Astrocyte (in vitro differentiated cells and primary cell): ENCODE data around the gene OR5B21. TPM values are rescaled to one million over a fixed set of nuclear protein-coding genes. Genes with fewer than 3 reads are reported as not detected.

ENCODE experiments used
- DNase-seq: peaks from one replicate; pipeline ENCODE4 v3.0.0-alpha.2; 2010; ENCODE audit warnings: low read depth
- FAIRE-seq: peaks from 2 replicates; lab custom pipeline; 2011; peaks lifted over from hg19 to GRCh38; lab: Jason Lieb, UNC
- H2AFZ ChIP-seq: 2 replicates; pipeline ENCODE4 v1.6.0; 2012; ENCODE audit warnings: low read depth, low read length, inconsistent platforms
- H3K27ac ChIP-seq: 2 replicates; pipeline ENCODE4 v1.5.1; 2011; ENCODE audit warnings: low read depth, low read length, inconsistent platforms
- H3K27me3 ChIP-seq: 2 replicates; pipeline ENCODE4 v1.6.0; 2011; ENCODE audit warnings: low read length, inconsistent platforms; ENCODE audit not compliant: insufficient read depth
- H3K36me3 ChIP-seq: 2 replicates; pipeline ENCODE4 v1.5.1; 2011; ENCODE audit warnings: low read length, inconsistent platforms; ENCODE audit not compliant: insufficient read depth
- H3K4me1 ChIP-seq: 2 replicates; pipeline ENCODE4 v1.5.1; 2011; ENCODE audit warnings: low read length, inconsistent platforms; ENCODE audit not compliant: insufficient read depth
- H3K4me2 ChIP-seq: 2 replicates; pipeline ENCODE4 v1.6.0; 2012; ENCODE audit warnings: low read length, inconsistent platforms
- H3K4me3 ChIP-seq: 2 replicates; pipeline ENCODE4 v1.5.1; 2011; ENCODE audit warnings: low read depth, mild to moderate bottlenecking, low read length, inconsistent platforms; ENCODE audit not compliant: insufficient read depth
- H3K79me2 ChIP-seq: 2 replicates; pipeline ENCODE4 v1.6.0; 2012; ENCODE audit warnings: mild to moderate bottlenecking, low read length, inconsistent platforms; ENCODE audit not compliant: insufficient read depth
- H3K9ac ChIP-seq: 2 replicates; pipeline ENCODE4 v1.6.0; 2012; ENCODE audit warnings: mild to moderate bottlenecking, low read length, inconsistent platforms
- H3K9me3 ChIP-seq: 2 replicates; pipeline ENCODE4 v1.5.1; 2012; ENCODE audit warnings: low read depth, mild to moderate bottlenecking, low read length, inconsistent platforms; ENCODE audit not compliant: insufficient read depth
- H4K20me1 ChIP-seq: 2 replicates; pipeline ENCODE4 v1.6.0; 2012; ENCODE audit warnings: low read length, inconsistent platforms; ENCODE audit not compliant: insufficient read depth
- H3K27ac Mint-ChIP-seq: one replicate; pipeline ENCODE4 v1.8.0; 2021; ENCODE audit warnings: mild to moderate bottlenecking, mixed read lengths; ENCODE audit not compliant: unreplicated experiment
- H3K27me3 Mint-ChIP-seq: one replicate; pipeline ENCODE4 v1.8.0; 2021; ENCODE audit warnings: low read depth, mixed read lengths; ENCODE audit not compliant: unreplicated experiment
- H3K36me3 Mint-ChIP-seq: one replicate; pipeline ENCODE4 v1.8.0; 2021; ENCODE audit warnings: low read depth, mixed read lengths; ENCODE audit not compliant: unreplicated experiment
- H3K4me1 Mint-ChIP-seq: one replicate; pipeline ENCODE4 v1.8.0; 2021; ENCODE audit warnings: low read depth, mixed read lengths; ENCODE audit not compliant: unreplicated experiment
- H3K4me3 Mint-ChIP-seq: one replicate; pipeline ENCODE4 v1.8.0; 2021; ENCODE audit warnings: mild to moderate bottlenecking, moderate library complexity, mixed read lengths; ENCODE audit not compliant: unreplicated experiment
- H3K9me3 Mint-ChIP-seq: one replicate; pipeline ENCODE4 v1.8.0; 2021; ENCODE audit warnings: mild to moderate bottlenecking, mixed read lengths; ENCODE audit not compliant: unreplicated experiment
- EZH2 ChIP-seq: IDR thresholded peaks from 2 replicates; pipeline ENCODE4 v1.6.1; 2012; ENCODE audit warnings: mild to moderate bottlenecking, low read length, inconsistent platforms; ENCODE audit not compliant: insufficient read depth
- total RNA-seq: library from RNA; stranded (reverse); gene quantifications from 2 replicates; pipeline ENCODE4 v1.2.1, GENCODE V29; 2021
- TF ChIP-seq, protein P1 (sequence below): IDR thresholded peaks from 2 replicates; pipeline ENCODE4 v1.5.1; 2011; ENCODE audit warnings: low read depth, mild to moderate bottlenecking, inconsistent platforms, low read length, moderate library complexity; ENCODE audit not compliant: insufficient read depth

Gene OR5B21
- total RNA-seq, 1 donor from 2014 or later, result not detected

DNA sequence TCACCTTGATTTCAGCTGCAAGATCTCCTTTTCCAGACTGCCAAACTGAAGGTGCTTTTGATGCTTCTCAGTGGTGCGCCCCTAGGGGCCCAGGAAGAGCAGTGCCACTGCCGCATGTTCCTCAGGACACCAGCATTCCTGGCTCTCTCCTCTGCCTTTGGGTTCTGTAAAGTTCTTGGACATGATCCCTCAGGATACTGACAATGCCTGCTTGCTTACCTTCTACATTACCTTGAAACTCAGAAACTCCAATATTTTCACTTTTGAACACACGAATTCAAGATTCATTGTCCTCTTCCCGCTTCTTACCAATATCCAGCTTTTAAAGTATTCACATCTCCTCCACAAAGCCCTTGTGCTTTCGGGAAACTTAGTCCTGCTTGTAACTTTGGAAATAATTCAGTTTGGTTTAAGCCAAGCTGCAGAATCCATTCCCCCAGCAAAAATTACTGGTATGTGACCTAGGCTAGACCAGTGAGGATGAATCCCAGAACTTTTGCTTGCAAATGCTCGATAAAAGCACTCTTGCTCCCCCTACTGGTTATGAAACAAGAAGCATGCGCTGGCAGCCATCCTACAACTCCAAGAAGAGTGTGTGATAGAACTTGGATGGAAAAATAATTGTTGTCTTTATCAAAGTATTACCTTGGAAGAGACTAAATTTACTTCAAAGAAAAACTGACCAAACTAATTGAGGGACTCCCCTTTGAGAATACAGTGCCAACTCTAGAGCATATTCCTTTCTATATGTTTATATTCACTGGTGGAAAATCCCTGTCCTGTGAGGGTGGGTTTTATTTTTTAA, 16.5 kb upstream of the OR5B21 start:
- Histone ChIP-seq H3K9ac (no peak overlapping the region), H2AFZ (peak overlapping the region; percentile 29), H3K4me2 (peak overlapping the region; percentile 76), H3K27ac (no peak overlapping the region), H3K4me3 (no peak overlapping the region), H4K20me1 (no peaks in the 10 kb centered on the region), H3K36me3 (no peaks in the 10 kb centered on the region), H3K79me2 (no peaks in the 10 kb centered on the region), H3K9me3 (no peaks in the 10 kb centered on the region), H3K4me1 (no peaks in the 10 kb centered on the region), H3K27me3 (peaks cover 4% of the 10 kb centered on the region)
- H3K4me3 Mint-ChIP-seq, result no peak overlapping the region
- H3K4me1 Mint-ChIP-seq, result peaks cover 2% of the 10 kb centered on the region
- peaks cover 7% of the 10 kb centered on the region for H3K36me3 Mint-ChIP-seq
- H3K27ac Mint-ChIP-seq, result no peak overlapping the region
- no peaks in the 10 kb centered on the region for H3K9me3 Mint-ChIP-seq
- TF ChIP-seq EZH2, result no peak
- TF ChIP-seq, protein P1, sequence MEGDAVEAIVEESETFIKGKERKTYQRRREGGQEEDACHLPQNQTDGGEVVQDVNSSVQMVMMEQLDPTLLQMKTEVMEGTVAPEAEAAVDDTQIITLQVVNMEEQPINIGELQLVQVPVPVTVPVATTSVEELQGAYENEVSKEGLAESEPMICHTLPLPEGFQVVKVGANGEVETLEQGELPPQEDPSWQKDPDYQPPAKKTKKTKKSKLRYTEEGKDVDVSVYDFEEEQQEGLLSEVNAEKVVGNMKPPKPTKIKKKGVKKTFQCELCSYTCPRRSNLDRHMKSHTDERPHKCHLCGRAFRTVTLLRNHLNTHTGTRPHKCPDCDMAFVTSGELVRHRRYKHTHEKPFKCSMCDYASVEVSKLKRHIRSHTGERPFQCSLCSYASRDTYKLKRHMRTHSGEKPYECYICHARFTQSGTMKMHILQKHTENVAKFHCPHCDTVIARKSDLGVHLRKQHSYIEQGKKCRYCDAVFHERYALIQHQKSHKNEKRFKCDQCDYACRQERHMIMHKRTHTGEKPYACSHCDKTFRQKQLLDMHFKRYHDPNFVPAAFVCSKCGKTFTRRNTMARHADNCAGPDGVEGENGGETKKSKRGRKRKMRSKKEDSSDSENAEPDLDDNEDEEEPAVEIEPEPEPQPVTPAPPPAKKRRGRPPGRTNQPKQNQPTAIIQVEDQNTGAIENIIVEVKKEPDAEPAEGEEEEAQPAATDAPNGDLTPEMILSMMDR, result peak; percentile 88
- H3K27me3 Mint-ChIP-seq, result peaks cover 2% of the 10 kb centered on the region
- FAIRE-seq (peak; percentile 92), DNase-seq (peak; percentile 67)

DNA sequence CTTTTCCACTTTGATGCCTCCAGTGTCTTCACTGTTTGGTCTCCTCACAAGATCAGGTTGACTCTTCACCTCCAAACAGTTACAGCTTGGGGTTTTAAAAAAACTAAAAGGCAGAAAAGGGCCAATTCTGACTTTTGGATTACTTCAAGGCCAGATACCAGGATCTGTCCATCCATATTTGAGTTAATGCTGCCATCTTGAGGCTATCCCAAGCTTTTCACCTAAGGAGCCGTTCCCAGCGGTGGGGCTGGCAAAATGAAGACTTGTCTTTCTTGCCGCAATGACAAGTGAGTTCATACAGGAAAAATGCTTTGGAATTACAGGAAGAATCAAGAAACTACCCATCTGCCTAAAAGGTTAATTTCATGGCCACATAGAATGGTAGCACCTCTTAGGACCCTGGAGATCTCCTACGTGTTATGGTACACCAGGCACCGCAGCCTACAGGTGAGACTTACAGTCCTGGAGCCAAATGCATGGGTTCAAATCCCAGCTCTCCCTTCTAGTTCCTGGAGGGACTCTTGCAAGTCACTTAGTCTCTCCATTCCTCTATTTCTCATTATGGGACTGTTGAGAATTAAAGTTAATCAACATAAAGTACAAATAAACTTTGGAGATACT, 6.0 kb upstream of the OR5B21 start:
- no peak overlapping the region for H3K27ac ChIP-seq
- Mint-ChIP-seq H3K27me3 (peaks cover 9% of the 10 kb centered on the region), H3K36me3 (no peaks in the 10 kb centered on the region), H3K9me3 (no peaks in the 10 kb centered on the region), H3K27ac (no peak overlapping the region), H3K4me3 (no peak overlapping the region), H3K4me1 (no peaks in the 10 kb centered on the region)
- no peaks in the 10 kb centered on the region for H3K9me3 ChIP-seq
- H3K4me3 ChIP-seq, result no peak overlapping the region
- H3K27me3 ChIP-seq, result peaks cover 7% of the 10 kb centered on the region
- H3K79me2 ChIP-seq, result no peaks in the 10 kb centered on the region
- FAIRE-seq (peak; percentile 63), DNase-seq (peak; percentile 37)
- H2AFZ ChIP-seq, result no peak overlapping the region
- no peak overlapping the region for H3K9ac ChIP-seq
- no peaks in the 10 kb centered on the region for H4K20me1 ChIP-seq
- H3K36me3 ChIP-seq, result no peaks in the 10 kb centered on the region
- no peak overlapping the region for H3K4me2 ChIP-seq
- H3K4me1 ChIP-seq, result no peaks in the 10 kb centered on the region
- TF ChIP-seq, protein P1, result peak; percentile 84
- TF ChIP-seq EZH2, result no peak
